Measurements from ENCODE around the gene NUP98.
A peak's percentile ranks its signal among the peaks of the same experiment; 100 is the strongest.
"Not testable (repeated sequence)": the region's sequence is repeated elsewhere in the genome, so short reads cannot be mapped to it uniquely, and the experiment has no call there.

NUP98 gene

GRCh38 chr11:3658252-3658651 is 139.1 kb downstream of the NUP98 start:
- Mint-ChIP-seq H3K27me3 (ENCODE audit: low read depth) (no peaks in the 10 kb centered on the region), H3K4me3 (no peak overlapping the region), H3K27ac (no peak overlapping the region), H3K4me1 (no peaks in the 10 kb centered on the region), H3K9me3 (no peaks in the 10 kb centered on the region), H3K36me3 (ENCODE audit: low read depth) (peaks cover 5% of the 10 kb centered on the region)
- no peak for TF ChIP-seq CTCF (IDR thresholded peaks at IDR 0.05; ENCODE audit: unreplicated experiment in 3 of 3)

GRCh38 chr11:3657331-3657730 is 140.0 kb downstream of the NUP98 start:
- not testable (repeated sequence) for H3K36me3 Mint-ChIP-seq (ENCODE audit: low read depth); H3K27me3 Mint-ChIP-seq (ENCODE audit: low read depth); H3K27ac Mint-ChIP-seq; H3K9me3 Mint-ChIP-seq; H3K4me1 Mint-ChIP-seq; H3K4me3 Mint-ChIP-seq

- Mint-ChIP-seq H3K27ac (no peak overlapping the region), H3K36me3 (ENCODE audit: low read depth) (no peaks in the 10 kb centered on the region), H3K9me3 (no peaks in the 10 kb centered on the region), H3K4me1 (no peaks in the 10 kb centered on the region), H3K4me3 (no peak overlapping the region), H3K27me3 (ENCODE audit: low read depth) (peaks cover 14% of the 10 kb centered on the region)
- no peak for TF ChIP-seq CTCF (IDR thresholded peaks at IDR 0.05; ENCODE audit: unreplicated experiment in 3 of 3)
Measured at GRCh38 chr11:3655547-3655946, 141.8 kb downstream of the NUP98 start.

- H3K4me3 Mint-ChIP-seq; H3K9me3 Mint-ChIP-seq; H3K4me1 Mint-ChIP-seq; H3K27ac Mint-ChIP-seq; H3K36me3 Mint-ChIP-seq (ENCODE audit: low read depth): not testable (repeated sequence)
- H3K27me3 Mint-ChIP-seq (ENCODE audit: low read depth) = peaks cover 44% of the 10 kb centered on the region
Measured at GRCh38 chr11:3652514-3652913, 144.8 kb downstream of the NUP98 start.

- not testable (repeated sequence) for H3K9me3 Mint-ChIP-seq; H3K36me3 Mint-ChIP-seq (ENCODE audit: low read depth); H3K27ac Mint-ChIP-seq; H3K4me3 Mint-ChIP-seq; H3K4me1 Mint-ChIP-seq
- H3K27me3 Mint-ChIP-seq (ENCODE audit: low read depth) = peaks cover 58% of the 10 kb centered on the region
Measured at GRCh38 chr11:3649374-3649773, 148.0 kb downstream of the NUP98 start.

GRCh38 chr11:3648843-3649242 is 148.5 kb downstream of the NUP98 start:
- not testable (repeated sequence) for H3K27ac Mint-ChIP-seq; H3K36me3 Mint-ChIP-seq (ENCODE audit: low read depth); H3K9me3 Mint-ChIP-seq; H3K4me1 Mint-ChIP-seq; H3K4me3 Mint-ChIP-seq
- H3K27me3 Mint-ChIP-seq (ENCODE audit: low read depth) = peaks cover 58% of the 10 kb centered on the region

GRCh38 chr11:3645552-3645951 is 151.8 kb downstream of the NUP98 start:
- Mint-ChIP-seq H3K4me3 (no peak overlapping the region), H3K27me3 (ENCODE audit: low read depth) (peaks cover 44% of the 10 kb centered on the region), H3K4me1 (peaks cover 14% of the 10 kb centered on the region), H3K9me3 (peaks cover 6% of the 10 kb centered on the region), H3K36me3 (ENCODE audit: low read depth) (no peaks in the 10 kb centered on the region), H3K27ac (no peak overlapping the region)
- TF ChIP-seq CTCF (IDR thresholded peaks at IDR 0.05; ENCODE audit: unreplicated experiment in 3 of 3) = no peak

- Mint-ChIP-seq H3K36me3 (ENCODE audit: low read depth) (no peaks in the 10 kb centered on the region), H3K27ac (no peak within 1 kb of the TSS), H3K27me3 (ENCODE audit: low read depth) (peaks cover 37% of the 10 kb centered on the region), H3K4me1 (peaks cover 14% of the 10 kb centered on the region), H3K9me3 (peaks cover 6% of the 10 kb centered on the region), H3K4me3 (peak within 1 kb of the TSS; percentile 32 to 58 (median 54))
- TF ChIP-seq CTCF (IDR thresholded peaks at IDR 0.05; ENCODE audit: unreplicated experiment in 3 of 3) = no peak
Measured at GRCh38 chr11:3644817-3645235, 152.5 kb downstream of the NUP98 start, which contains the start of gene ART1. ART1 (plus strand) TSS chr11:3645128; CDS start chr11:3659214, 14,086 bp downstream.

GRCh38 chr11:3643102-3643546 is 154.2 kb downstream of the NUP98 start:
- Mint-ChIP-seq H3K4me1 (peaks cover 14% of the 10 kb centered on the region), H3K27ac (peak overlapping the region in 2 of 3 experiments; percentile 4 to 93), H3K27me3 (ENCODE audit: low read depth) (peaks cover 20% of the 10 kb centered on the region), H3K4me3 (peak overlapping the region; percentile 86 to 90 (median 90))
- H3K9me3 Mint-ChIP-seq; H3K36me3 Mint-ChIP-seq (ENCODE audit: low read depth): not testable (repeated sequence)

Data from nephron (organoid).